ENCODE data around the gene ANKLE2. TPM values are rescaled to one million over a fixed set of nuclear protein-coding genes. Genes with fewer than 3 reads are reported as not detected.
A peak's percentile ranks its signal among the peaks of the same experiment; 100 is the strongest.

The ANKLE2 gene
- total and polyA plus RNA-seq, 7 donors, result 24.1 to 56.2 (median 29.7) TPM

DNA sequence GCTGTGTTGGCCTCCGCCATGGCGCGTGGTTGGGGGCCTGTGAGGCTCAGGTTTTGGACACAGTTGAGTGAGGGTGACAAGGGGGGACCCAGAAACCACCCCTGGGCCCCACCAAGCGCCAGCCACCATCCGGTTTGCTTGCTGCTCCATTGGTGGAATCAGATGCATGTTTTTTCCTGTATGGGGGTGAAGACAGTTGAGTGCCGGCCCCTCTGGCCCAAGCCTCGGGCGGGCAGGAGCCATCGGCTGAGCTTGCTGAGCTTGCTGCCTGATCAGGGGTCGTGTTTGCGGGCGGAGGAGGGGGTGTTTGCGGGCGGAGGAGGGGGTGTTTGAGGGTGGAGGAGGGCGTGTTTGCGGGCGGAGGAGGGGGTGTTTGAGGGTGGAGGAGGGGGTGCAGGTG is 44.6 kb downstream of the ANKLE2 start:
- Histone ChIP-seq H3K27me3 (ENCODE audit: insufficient read depth in 3 of 3, low read length in 2 of 3) (no peaks in the 10 kb centered on the region), H3K4me3 (no peak overlapping the region), H3K36me3 (ENCODE audit: insufficient read depth in 1 of 2, low read depth in 1 of 2) (peaks cover 8 to 75% of the 10 kb centered on the region in 2 donors), H3K4me1 (peaks cover 4% of the 10 kb centered on the region), H3K27ac (no peak overlapping the region), H3K9me3 (no peaks in the 10 kb centered on the region)
- TF ChIP-seq CTCF (IDR thresholded peaks at IDR 0.05), result no peak
- ATAC-seq (peak in 1 of 4 donors; percentile 6), DNase-seq (peak in 1 of 2 donors; percentile 37)
- whole genome bisulfite sequencing, 3 donors, result 84 to 91% (median 89%) methylated on average over 14 to 17 of the region's 17 CpGs
- intact Hi-C loops (cut with DNase I), result no loop called here

GRCh38 chr12:132716356-132716755 is 45.3 kb downstream of the ANKLE2 start:
- peaks cover 8 to 69% of the 10 kb centered on the region in 2 donors for H3K36me3 ChIP-seq (ENCODE audit: insufficient read depth in 1 of 2, low read depth in 1 of 2)
- intact Hi-C loops (cut with DNase I), result no loop called here
- H3K27me3 ChIP-seq (ENCODE audit: insufficient read depth in 3 of 3, low read length in 2 of 3), result no peaks in the 10 kb centered on the region
- no peaks in the 10 kb centered on the region for H3K9me3 ChIP-seq
- no peak overlapping the region for H3K4me3 ChIP-seq
- no peak for TF ChIP-seq CTCF (IDR thresholded peaks at IDR 0.05)
- 78 to 83% (median 82%) methylated on average over 8 to 11 of the region's 11 CpGs for WGBS, 3 donors
- peaks cover 11% of the 10 kb centered on the region for H3K4me1 ChIP-seq
- no peak overlapping the region for H3K27ac ChIP-seq
- DNase-seq, result peak in 1 of 2 donors; percentile 23
- ATAC-seq, result no peak

- ATAC-seq (no peak), DNase-seq (peak in 1 of 2 donors; percentile 28)
- H3K4me1 ChIP-seq, result peaks cover 11% of the 10 kb centered on the region
- no peak overlapping the region for H3K27ac ChIP-seq
- intact Hi-C loops (cut with DNase I), result no loop called here
- no peak overlapping the region for H3K4me3 ChIP-seq
- peaks cover 8 to 64% of the 10 kb centered on the region in 2 donors for H3K36me3 ChIP-seq (ENCODE audit: insufficient read depth in 1 of 2, low read depth in 1 of 2)
- 83 to 90% (median 85%) methylated on average over 9 of the region's 9 CpGs for WGBS, 3 donors
- TF ChIP-seq CTCF (IDR thresholded peaks at IDR 0.05), result no peak
- H3K9me3 ChIP-seq, result no peaks in the 10 kb centered on the region
- no peaks in the 10 kb centered on the region for H3K27me3 ChIP-seq (ENCODE audit: insufficient read depth in 3 of 3, low read length in 2 of 3)
Measured at GRCh38 chr12:132715874-132716273, 45.8 kb downstream of the ANKLE2 start.

DNA sequence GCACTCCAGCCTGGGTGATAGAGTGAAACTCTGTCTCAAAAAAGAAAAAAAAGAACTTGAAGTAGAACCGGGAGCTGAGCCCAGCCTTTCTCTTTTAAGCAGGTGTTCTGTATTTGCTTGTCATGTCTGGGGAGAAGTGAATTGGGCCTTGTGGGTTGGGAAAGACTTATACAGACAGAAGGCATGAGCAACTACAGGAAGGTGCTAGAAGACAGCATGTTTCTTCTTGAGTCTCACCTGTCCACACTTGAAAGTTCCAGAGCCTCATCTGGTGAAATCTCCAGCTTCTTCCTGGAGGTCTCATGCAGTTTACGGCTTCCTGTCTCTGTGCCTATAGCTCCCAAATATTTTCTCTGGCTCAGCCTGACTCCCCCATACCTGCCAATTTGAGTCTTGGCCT is 48.5 kb downstream of the ANKLE2 start:
- DNase-seq, result no peak
- Histone ChIP-seq H3K27ac (no peak overlapping the region), H3K4me1 (peaks cover 11% of the 10 kb centered on the region), H3K4me3 (no peak overlapping the region), H3K27me3 (ENCODE audit: insufficient read depth in 3 of 3, low read length in 2 of 3) (no peaks in the 10 kb centered on the region), H3K36me3 (ENCODE audit: insufficient read depth in 1 of 2, low read depth in 1 of 2) (peaks cover 4 to 42% of the 10 kb centered on the region in 2 donors), H3K9me3 (no peaks in the 10 kb centered on the region)
- intact Hi-C loops (cut with DNase I), result no loop called here
- no peak for ATAC-seq
- TF ChIP-seq CTCF (IDR thresholded peaks at IDR 0.05), result no peak
- WGBS, 3 donors, result 70 to 75% (median 70%) methylated on average over 2 of the region's 2 CpGs
